Hypothalamus (tissue), 51 donors: ENCODE data around the gene CNST.
"Not testable (repeated sequence)": the region's sequence is repeated elsewhere in the genome, so short reads cannot be mapped to it uniquely, and the experiment has no call there.

Experiments
- DNase-seq, 51 donors: peaks; one replicate each; lab custom pipeline; 2025; lab: John Stamatoyannopoulos, UW

CNST gene

GRCh38 chr1:246617156-246617555 lies 50.9 kb downstream of the CNST start:
- no peak for DNase-seq

- DNase-seq = peak in 1 of 51 donors; percentile 4
Measured at GRCh38 chr1:246617768-246618167, 51.5 kb downstream of the CNST start.

GRCh38 chr1:246618240-246618808 lies 52.1 kb downstream of the CNST start:
- DNase-seq = no peak

GRCh38 chr1:246622035-246622652 lies 55.9 kb downstream of the CNST start:
- no peak for DNase-seq

- DNase-seq = no peak
Measured at GRCh38 chr1:246624091-246624490, 57.8 kb downstream of the CNST start.

DNA sequence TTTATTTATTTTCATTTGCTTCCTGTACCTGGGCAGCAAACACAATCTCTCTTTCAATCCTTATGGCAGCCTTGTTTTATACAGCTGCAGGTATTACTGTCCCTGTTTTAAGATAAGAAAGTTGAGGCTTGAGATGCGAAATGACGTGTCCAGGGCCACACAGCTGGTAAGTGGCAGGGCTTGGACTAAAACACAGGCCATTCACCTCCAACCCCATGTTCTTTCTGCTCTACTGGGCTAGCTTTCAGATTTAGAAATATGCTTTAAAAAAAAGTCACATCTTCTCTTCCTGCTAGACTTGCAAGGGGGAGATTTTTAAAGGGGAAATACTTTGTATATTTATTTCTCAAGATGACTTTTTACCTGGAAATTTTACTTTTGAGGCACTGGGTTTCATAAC lies 62.8 kb downstream of the CNST start:
- DNase-seq = no peak

GRCh38 chr1:246629976-246630375 lies 63.7 kb downstream of the CNST start:
- DNase-seq = no peak

DNA sequence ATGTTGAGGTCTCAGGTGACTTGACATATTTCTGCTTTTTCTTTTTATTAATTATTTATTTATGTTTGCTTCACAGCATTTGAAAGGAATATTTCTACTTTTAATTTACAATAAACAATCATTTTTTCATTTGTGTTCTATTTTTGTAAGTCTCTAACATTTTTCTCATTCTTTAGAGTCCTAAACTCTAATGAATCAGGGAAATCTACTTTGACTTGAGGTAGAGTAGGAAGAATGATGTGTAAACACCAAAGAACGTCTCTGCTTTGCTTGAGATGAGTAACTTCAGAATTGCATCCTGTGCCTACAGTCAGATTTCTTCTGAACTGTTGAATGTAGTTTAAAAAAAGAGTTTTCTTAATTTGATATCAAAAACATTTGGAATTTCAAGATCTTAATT lies 65.2 kb downstream of the CNST start:
- no peak for DNase-seq

DNA sequence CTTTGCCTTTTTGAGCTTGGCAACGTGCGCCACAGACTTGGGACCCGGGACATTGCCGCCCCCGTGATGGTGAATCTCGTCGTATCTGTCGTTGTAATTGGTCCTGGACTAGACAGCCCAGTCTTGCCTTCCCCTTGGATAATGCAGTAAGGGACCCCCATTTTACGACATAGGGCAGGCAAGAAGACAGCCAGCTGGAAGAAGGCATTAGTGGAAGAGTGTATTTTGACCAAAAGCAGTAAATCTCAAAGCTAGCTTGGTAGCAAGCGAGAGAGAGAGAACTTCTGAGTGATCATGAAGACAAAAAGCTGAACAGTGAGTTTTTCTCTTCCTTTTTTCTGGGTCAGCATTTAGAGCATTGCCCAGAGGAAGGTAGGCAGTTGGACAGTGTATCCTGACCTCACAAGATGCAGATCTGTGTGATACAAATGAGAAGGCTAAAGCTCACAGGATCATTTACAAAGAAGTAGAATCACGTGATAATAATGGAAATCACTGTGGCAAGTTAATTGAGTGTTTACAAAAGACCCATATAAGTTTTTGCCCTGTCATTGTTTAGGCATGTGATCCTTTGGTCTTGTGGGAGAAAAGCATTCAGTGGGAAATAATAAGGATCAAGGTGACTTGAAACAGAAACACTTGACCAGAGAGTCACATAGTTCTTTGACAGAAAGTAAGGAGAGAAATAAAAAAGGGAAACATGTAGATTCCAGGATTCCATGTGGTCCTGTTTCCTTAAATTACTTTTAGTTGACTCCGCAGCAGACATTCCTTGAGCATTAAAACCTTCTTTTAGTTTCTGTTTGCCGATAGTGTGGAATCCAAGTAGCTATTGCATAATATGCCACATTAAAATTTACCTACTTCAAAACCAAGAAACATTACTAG lies 66.3 kb downstream of the CNST start:
- no peak for DNase-seq

GRCh38 chr1:246634659-246635058 lies 68.4 kb downstream of the CNST start:
- not testable (repeated sequence) for DNase-seq

DNA sequence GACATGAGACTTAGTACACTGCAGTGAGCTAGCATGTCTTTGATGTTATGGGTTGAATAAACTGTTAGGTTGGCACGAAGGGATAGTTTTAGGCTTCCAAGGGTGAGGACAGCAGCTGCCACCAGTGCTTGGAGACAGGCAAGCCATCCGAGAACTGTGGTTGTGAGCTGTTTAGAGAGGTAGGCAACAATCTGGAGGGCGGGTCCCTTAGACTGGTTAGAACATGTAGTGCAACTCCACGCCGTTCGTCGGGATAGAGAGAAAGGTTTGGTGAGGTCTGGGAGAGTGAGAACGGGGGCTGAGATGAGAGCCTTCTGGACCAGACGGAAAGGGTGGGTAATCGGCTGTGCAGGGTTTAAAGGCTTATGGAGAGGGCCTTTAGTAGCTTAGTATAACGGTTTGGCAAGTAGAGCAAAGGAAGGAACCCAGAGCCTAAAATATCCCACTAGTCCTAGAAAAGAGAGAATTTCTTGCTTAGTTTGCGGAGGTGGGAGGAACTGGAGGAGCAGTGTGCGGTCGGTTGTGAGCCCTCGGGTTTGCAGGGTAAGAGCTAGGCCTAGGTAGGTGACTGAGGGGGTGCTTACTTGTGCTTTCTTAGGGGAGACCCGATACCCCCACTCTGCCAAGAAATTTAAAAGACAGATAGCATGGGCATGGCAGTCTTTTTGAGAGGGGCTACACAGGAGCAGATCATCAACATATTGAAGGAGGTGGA lies 72.8 kb downstream of the CNST start:
- peak in 1 of 51 donors; percentile 25 for DNase-seq

DNA sequence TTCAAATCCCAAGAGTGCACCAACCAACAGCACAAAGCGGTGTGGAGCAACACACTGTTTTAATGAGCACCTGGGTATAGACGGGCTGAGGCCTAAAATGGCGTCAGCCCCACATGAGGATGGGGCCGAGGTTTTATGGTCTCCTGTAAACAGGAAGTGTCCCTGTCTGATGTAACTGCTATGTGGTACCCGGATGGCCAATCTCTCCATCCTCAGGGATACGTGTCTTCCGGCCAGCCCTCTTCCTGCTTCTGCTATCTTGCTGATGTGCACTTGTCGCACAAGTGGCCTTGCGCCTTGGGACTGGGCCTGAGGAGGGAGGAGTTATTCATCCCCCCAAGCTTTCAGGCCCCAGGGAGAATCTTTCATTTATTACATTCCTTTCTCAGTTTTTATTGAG lies 73.5 kb downstream of the CNST start:
- no peak for DNase-seq

- DNase-seq = no peak
Measured at GRCh38 chr1:246640747-246641146, 74.5 kb downstream of the CNST start.

- no peak for DNase-seq
Measured at GRCh38 chr1:246641394-246641793, 75.1 kb downstream of the CNST start.

DNA sequence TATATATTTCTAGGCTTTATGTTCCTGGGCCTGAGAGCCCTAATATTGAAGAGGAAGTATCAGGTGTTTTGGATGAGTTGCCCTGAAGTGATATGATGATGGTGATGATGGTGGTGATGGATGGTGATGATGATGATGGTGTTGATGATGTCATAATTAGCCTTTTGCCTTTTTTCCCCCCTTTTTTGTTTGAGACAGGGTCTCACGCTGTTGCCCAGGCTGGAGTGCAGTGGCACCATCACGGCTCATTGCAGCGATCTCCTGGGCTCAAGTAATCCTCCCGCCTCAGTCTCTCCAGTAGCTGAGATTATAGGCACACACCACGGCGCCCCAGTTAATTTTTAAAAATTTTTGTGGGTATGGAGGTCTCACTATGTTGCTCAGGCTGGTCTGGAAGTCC lies 76.5 kb downstream of the CNST start:
- DNase-seq = no peak

GRCh38 chr1:246647113-246647512 lies 80.9 kb downstream of the CNST start:
- peak in 45 of 51 donors; percentile 3 to 68 (median 26) for DNase-seq

DNA sequence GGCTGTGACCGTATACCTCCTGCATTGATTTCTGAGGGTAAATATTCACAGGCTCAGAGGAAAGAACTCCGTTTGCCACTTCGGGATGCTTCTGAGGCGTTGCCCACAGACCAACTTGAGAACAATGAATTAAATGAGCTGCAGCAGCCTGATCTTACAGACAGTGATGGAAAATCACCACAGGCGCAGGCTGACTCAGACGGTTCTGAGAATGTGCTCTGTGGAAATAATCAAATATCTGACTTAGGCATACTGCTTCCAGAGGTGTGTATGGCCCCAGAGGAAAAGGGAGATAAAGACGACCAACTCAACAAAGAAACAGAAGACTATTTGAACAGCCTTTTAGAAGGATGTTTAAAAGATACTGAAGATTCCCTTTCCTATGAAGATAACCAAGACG lies 81.3 kb downstream of the CNST start:
- DNase-seq = peak in 2 of 51 donors; percentile 40 to 61

DNA sequence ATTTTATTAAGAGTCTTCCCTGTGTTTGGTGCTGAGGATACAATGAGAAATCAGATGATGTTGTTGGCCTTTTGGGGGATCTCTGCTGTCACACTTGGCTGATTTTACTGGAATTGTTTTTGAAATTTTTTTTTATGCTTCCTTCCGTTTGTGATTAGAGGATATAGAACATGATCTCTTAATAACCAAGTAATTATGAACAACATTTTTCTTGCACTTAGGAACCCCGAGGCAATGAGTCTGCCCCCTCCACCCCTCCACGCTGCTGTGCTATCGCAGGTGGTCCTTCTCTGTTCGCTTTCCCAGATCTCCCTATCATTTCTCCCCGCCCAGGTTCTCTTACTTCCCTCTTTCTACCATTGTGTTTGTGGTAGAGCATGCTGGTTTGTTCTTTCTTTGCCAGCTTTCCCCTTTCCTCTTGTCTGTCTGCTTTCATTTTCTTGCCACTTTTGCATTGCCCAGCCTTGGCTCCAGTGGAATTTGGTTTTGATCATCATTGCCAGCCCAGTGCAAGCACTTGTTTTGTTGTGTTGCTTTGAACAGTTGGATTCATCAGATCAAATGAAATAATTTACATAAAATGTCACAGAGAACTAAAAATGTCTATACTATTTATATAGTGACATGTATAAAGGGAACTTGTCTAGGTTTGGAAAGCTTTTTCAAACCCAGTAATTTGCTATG lies 84.9 kb downstream of the CNST start:
- no peak for DNase-seq

DNA sequence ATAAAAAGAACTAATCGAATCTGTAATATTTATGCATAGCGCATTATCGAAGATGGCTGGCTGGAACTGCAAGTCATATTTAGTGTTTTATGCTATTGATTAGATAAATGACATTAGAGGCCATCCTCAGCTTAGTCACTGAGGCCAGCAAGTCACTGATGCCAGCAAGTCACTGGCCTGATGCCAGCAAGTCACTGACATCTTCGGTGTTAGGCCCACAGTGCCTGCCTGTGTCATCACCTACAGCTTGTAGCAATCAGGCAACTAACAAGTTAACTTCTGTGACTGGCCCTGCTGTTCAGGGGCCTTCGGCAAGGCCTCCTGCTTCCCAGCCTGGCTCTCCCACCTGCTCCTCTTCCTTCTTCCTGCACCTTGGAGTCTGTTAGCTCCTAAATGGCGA lies 92.3 kb downstream of the CNST start:
- DNase-seq = peak in 1 of 51 donors; percentile 23

DNA sequence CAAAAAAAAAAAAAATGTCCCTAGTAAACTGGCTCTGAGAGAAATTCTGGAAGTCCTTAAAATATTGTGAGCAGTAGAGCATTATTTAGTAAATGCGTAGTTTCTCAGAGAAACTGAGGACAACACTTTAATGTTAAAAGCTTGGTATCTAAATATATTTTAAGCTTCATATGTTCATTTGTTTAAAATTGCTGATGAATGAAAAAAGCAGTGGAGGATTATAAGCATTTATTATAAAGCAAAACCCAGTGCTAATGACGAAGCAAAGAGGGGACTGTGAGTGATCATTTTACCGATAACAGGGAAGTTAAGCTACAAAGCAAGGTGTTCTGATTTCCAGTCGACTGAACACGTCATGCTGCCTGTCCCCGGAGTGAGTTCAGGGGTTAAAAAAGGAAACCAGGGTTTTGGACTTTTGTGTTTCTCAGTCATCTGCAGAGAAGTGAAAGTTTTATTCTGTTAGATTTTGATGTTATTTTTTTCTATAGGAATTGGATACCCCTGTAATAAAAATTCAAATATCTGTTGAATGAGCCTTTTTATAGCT lies 93.4 kb downstream of the CNST start:
- no peak for DNase-seq
